A549 (cell line): ENCODE data around the gene ZNF385B. TPM values are rescaled to one million over a fixed set of nuclear protein-coding genes. Genes with fewer than 3 reads are reported as not detected.

ENCODE experiments used
- ATAC-seq, 2 experiments: fragments of 200-7000 bp in 1 of 2; fragments of >200 bp in 1 of 2; cut with Nextera tagmentation in 1 of 2; cut with Tn5 transposase in 1 of 2; 3 replicates each; pipeline versions ENCODE4 v1.8.0 to v1.9.1; 2018 to 2020; ENCODE audit warnings: mild to moderate bottlenecking in 1 of 2, moderate library complexity in 1 of 2
- CTCF ChIA-PET: fragments of 300-600 bp; sonication (Branson Sonifier 250); formaldehyde crosslinking; extraction: SDS; loops from one replicate; lab custom pipeline; 2021; ENCODE audit warnings: antibody characterized with exemption, inconsistent platforms; lab: Yijun Ruan, JAX
- POLR2A ChIA-PET: fragments of 350-600 bp; formaldehyde crosslinking; extraction: SDS; loops from one replicate; lab custom pipeline; 2021; ENCODE audit warnings: antibody characterized with exemption, inconsistent platforms; lab: Yijun Ruan, JAX
- DNase-seq, 2 experiments: peaks; one replicate each; pipeline versions ENCODE4 v3.0.0 to v3.0.0-alpha.2; 2011 to 2016; ENCODE audit warnings: low read depth in 1 of 2, low spot score in 1 of 2
- FAIRE-seq: peaks from 2 replicates; lab custom pipeline; 2011; peaks lifted over from hg19 to GRCh38; lab: Jason Lieb, UNC
- H3K27ac ChIP-seq, 2 experiments: fragments of >200 bp; sonication (Bioruptor Twin); formaldehyde crosslinking; 3 replicates each; pipeline ENCODE4 v1.5.1; 2016 to 2017
- H3K4me1 ChIP-seq: fragments of >200 bp; sonication (Bioruptor Twin); formaldehyde crosslinking; 3 replicates; pipeline ENCODE4 v1.6.1; 2016
- H3K4me2 ChIP-seq: fragments of >200 bp; sonication (Bioruptor Twin); formaldehyde crosslinking; 3 replicates; pipeline ENCODE4 v1.6.1; 2016
- H3K4me3 ChIP-seq: fragments of >200 bp; sonication (Bioruptor Twin); formaldehyde crosslinking; 3 replicates; pipeline ENCODE4 v1.5.1; 2016
- H3K9me3 ChIP-seq: fragments of >200 bp; sonication (Bioruptor Twin); formaldehyde crosslinking; 3 replicates; pipeline ENCODE4 v1.6.1; 2016
- ATOH8 ChIP-seq: fragments of 250-450 bp; sonication (Bioruptor Pico); IDR thresholded peaks from 2 replicates; pipeline ENCODE4 v1.5.0; 2020; ENCODE audit warnings: low read depth, mild to moderate bottlenecking, moderate library complexity
- BHLHE40 ChIP-seq: IDR thresholded peaks from 2 replicates; pipeline ENCODE4 v1.6.1; 2012; ENCODE audit warnings: low read depth, low read length, inconsistent platforms
- CBX8 ChIP-seq: fragments of 200-600 bp; sonication (generic); IDR thresholded peaks from 2 replicates; pipeline ENCODE4 v1.6.1; 2016
- CHD4 ChIP-seq: fragments of 200-600 bp; sonication (generic); IDR thresholded peaks from 2 replicates; pipeline ENCODE4 v1.6.1; 2016; ENCODE audit warnings: antibody characterized with exemption, mild to moderate bottlenecking, borderline replicate concordance
- CTCF ChIP-seq: fragments of >200 bp; sonication (Bioruptor Twin); formaldehyde crosslinking; IDR thresholded peaks from 3 replicates; pipeline ENCODE4 v1.5.1; 2016
- EHF ChIP-seq: fragments of 250-450 bp; sonication (Bioruptor Pico); IDR thresholded peaks from 2 replicates; pipeline ENCODE4 v1.5.0; 2020; ENCODE audit warnings: mild to moderate bottlenecking
- EHMT2 ChIP-seq: fragments of 200-600 bp; sonication (generic); IDR thresholded peaks from 2 replicates; pipeline ENCODE4 v1.6.1; 2016; ENCODE audit warnings: antibody characterized with exemption, low read depth, mild to moderate bottlenecking, moderate library complexity
- ESRRA ChIP-seq: fragments of 150-350 bp; IDR thresholded peaks from 2 replicates; pipeline ENCODE4 v1.6.1; 2014; ENCODE audit warnings: mild to moderate bottlenecking, low read length, borderline replicate concordance
- FOSL2 ChIP-seq, 2 experiments: fragments of 450-650 bp in 1 of 2; fragments of >200 bp in 1 of 2; sonication (Bioruptor Twin) in 1 of 2; formaldehyde crosslinking; IDR thresholded peaks; 2 replicates each; pipeline versions ENCODE4 v1.5.0 to v1.6.1; 2016 to 2020; ENCODE audit warnings: mild to moderate bottlenecking in 1 of 2, moderate library complexity in 1 of 2
- FOXS1 ChIP-seq: fragments of 250-450 bp; sonication (Bioruptor Pico); IDR thresholded peaks from 2 replicates; pipeline ENCODE4 v1.5.0; 2020; ENCODE audit warnings: mild to moderate bottlenecking, moderate library complexity
- HEYL ChIP-seq: fragments of 250-450 bp; sonication (Bioruptor Pico); IDR thresholded peaks from 2 replicates; pipeline ENCODE4 v1.8.0; 2021; ENCODE audit warnings: mild to moderate bottlenecking, moderate library complexity
- HMGXB4 ChIP-seq: fragments of 250-450 bp; sonication (Bioruptor Pico); IDR thresholded peaks from 2 replicates; pipeline ENCODE4 v1.5.0; 2021; ENCODE audit warnings: mild to moderate bottlenecking, moderate library complexity, borderline replicate concordance
- HOXA7 ChIP-seq: fragments of 250-450 bp; sonication (Bioruptor Pico); IDR thresholded peaks from 2 replicates; pipeline ENCODE4 v1.5.0; 2020; ENCODE audit warnings: mild to moderate bottlenecking, moderate library complexity
- MAFK ChIP-seq: fragments of 450-650 bp; IDR thresholded peaks from 2 replicates; pipeline ENCODE4 v1.6.1; 2014; ENCODE audit not compliant: partially characterized antibody
- MYC ChIP-seq: IDR thresholded peaks from 2 replicates; pipeline ENCODE4 v1.6.1; 2012; ENCODE audit warnings: mild to moderate bottlenecking, inconsistent platforms, low read length, improper control_type of control experiment, borderline replicate concordance
- NR3C1 ChIP-seq: fragments of >200 bp; sonication (Bioruptor Twin); formaldehyde crosslinking; IDR thresholded peaks from 3 replicates; pipeline ENCODE4 v1.6.1; 2017
- PHF8 ChIP-seq: fragments of 200-600 bp; sonication (generic); IDR thresholded peaks from 2 replicates; pipeline ENCODE4 v1.6.1; 2016; ENCODE audit warnings: low read depth, mild to moderate bottlenecking, antibody characterized with exemption, moderate library complexity, borderline replicate concordance
- RAD21 ChIP-seq, 2 experiments: fragments of >200 bp in 1 of 2; sonication (Bioruptor Twin) in 1 of 2; formaldehyde crosslinking in 1 of 2; IDR thresholded peaks in 1 of 2; conservative IDR thresholded peaks in 1 of 2; 2 replicates in 1 of 2; 3 replicates in 1 of 2; pipeline ENCODE4 v1.6.1; 2012 to 2018; ENCODE audit warnings: inconsistent platforms in 1 of 2
- RARB ChIP-seq: fragments of 250-450 bp; sonication (Bioruptor Pico); IDR thresholded peaks from 2 replicates; pipeline ENCODE4 v1.8.0; 2021; ENCODE audit warnings: mild to moderate bottlenecking, moderate library complexity
- RCOR1 ChIP-seq: fragments of 150-350 bp; IDR thresholded peaks from 2 replicates; pipeline ENCODE4 v1.6.1; 2014; ENCODE audit warnings: antibody characterized with exemption, low read length, low read depth
- REST ChIP-seq: fragments of 200-600 bp; sonication (generic); IDR thresholded peaks from 2 replicates; pipeline ENCODE4 v1.6.1; 2016; ENCODE audit warnings: antibody characterized with exemption, mild to moderate bottlenecking, moderate library complexity
- RFX5 ChIP-seq: fragments of 450-650 bp; IDR thresholded peaks from 2 replicates; pipeline ENCODE4 v1.7.1; 2014; ENCODE audit warnings: antibody characterized with exemption, mild to moderate bottlenecking, moderate library complexity
- SMC3 ChIP-seq: fragments of >200 bp; sonication (Bioruptor Twin); formaldehyde crosslinking; IDR thresholded peaks from 3 replicates; pipeline ENCODE4 v1.6.1; 2018; ENCODE audit warnings: inconsistent platforms
- ZFP36 ChIP-seq: fragments of 450-650 bp; IDR thresholded peaks from 2 replicates; pipeline ENCODE4 v1.6.1; 2014; ENCODE audit warnings: borderline replicate concordance; ENCODE audit not compliant: partially characterized antibody
- WGBS: methylation state at CpG from one replicate; pipeline ENCODE4 v1.1.6; 2017; ENCODE audit errors: missing lambda C conversion rate; 5-methylcytosine and 5-hydroxymethylcytosine counted together
- polyA plus RNA-seq, 4 experiments: library from polyadenylated mRNA; depleted of rRNA in 3 of 4; stranded (reverse); fragments of >200 nt; fragmentation: RNase III in 1 of 4; extraction: RNeasy Plus Mini Kit Qiagen cat#74134 plus additional on column Dnase treatment in 1 of 4; gene quantifications; 2 replicates in 3 of 4; 3 replicates in 1 of 4; pipeline ENCODE4 v1.2.3, GENCODE V29; 2011 to 2017
- TF ChIP-seq, protein P1 (sequence below): IDR thresholded peaks from 2 replicates; pipeline ENCODE4 v1.6.1; 2012

Gene ZNF385B
- polyA plus RNA-seq, 2 of the 4 experiments (the other 2 are of a cell fraction): not detected

DNA sequence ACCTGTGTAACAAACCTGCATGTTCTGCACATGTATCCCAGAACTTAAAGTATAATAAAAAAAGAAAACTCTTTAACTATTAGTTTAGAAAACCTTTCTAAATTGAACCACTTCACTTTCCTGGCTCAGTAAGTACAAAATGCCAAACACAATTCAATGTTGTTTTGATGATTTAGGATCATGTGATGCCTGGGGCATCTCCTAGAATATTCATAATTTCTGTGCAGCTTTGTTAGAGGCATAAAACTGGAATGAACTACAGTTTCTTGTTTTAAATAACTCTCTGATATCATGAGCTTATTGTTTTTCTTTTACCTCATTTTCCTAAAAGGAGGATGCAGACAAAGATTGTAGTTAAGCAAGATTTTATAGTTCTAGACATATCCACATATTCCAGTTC is 457.8 kb downstream of the ZNF385B start:
- H3K9me3 ChIP-seq: no peaks in the 10 kb centered on the region
- no peaks in the 10 kb centered on the region for H3K4me1 ChIP-seq
- TF ChIP-seq MYC: no peak
- TF ChIP-seq PHF8: no peak
- TF ChIP-seq SMC3: no peak
- TF ChIP-seq HEYL (CRISPR knock-in tag): no peak
- TF ChIP-seq RCOR1: no peak
- TF ChIP-seq BHLHE40: no peak
- no peak for TF ChIP-seq RARB (CRISPR knock-in tag)
- TF ChIP-seq CBX8: no peak
- no peak for TF ChIP-seq HMGXB4
- TF ChIP-seq REST: no peak
- no peak for TF ChIP-seq CTCF
- TF ChIP-seq ZFP36: no peak
- TF ChIP-seq ESRRA: no peak
- TF ChIP-seq FOSL2 (IDR thresholded peaks at IDR 0.05): no peak
- TF ChIP-seq FOSL2 (CRISPR knock-in tag; IDR thresholded peaks at IDR 0.05): no peak
- DNase-seq: no peak
- no peak for ATAC-seq
- H3K27ac ChIP-seq: no peak overlapping the region
- H3K4me2 ChIP-seq: no peak overlapping the region
- no peak overlapping the region for H3K4me3 ChIP-seq
- ChIA-PET POLR2A (no interaction called here), CTCF (interaction anchor here (1.1 kb wide), 1 partner anchor 8 kb away, joined by 4 read pairs; no protein-coding TSS in a partner anchor)
- FAIRE-seq: no peak

DNA sequence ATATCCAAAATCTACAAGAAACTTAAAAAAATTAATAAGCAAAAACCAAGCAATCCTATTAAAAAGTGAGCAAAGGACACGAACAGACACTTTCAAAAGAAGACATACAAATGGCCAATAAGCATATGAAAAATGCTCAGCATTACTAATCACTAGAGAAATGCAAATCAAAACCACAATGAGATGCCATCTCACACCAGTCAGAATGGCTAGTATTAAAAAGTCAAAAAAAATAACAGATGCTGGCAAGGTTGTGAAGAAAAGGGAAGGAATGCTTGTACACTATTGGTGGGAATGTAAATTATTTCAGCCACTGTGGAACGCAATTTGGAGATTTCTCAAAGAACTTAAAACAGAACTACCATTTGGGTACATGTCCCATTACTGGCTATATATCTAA is 467.9 kb downstream of the ZNF385B start:
- no peak for ATAC-seq
- H3K4me1 ChIP-seq: no peaks in the 10 kb centered on the region
- TF ChIP-seq NR3C1: no peak
- no peak for TF ChIP-seq EHF (CRISPR knock-in tag)
- no peak for TF ChIP-seq CHD4
- TF ChIP-seq CBX8: no peak
- TF ChIP-seq MAFK: no peak
- no peak for TF ChIP-seq RFX5
- no peak for TF ChIP-seq HOXA7
- no peak for TF ChIP-seq RAD21 (conservative IDR thresholded peaks at IDR 0.05 in 1 of 2, IDR thresholded peaks at IDR 0.05 in 1 of 2)
- TF ChIP-seq ATOH8: no peak
- TF ChIP-seq, protein P1, sequence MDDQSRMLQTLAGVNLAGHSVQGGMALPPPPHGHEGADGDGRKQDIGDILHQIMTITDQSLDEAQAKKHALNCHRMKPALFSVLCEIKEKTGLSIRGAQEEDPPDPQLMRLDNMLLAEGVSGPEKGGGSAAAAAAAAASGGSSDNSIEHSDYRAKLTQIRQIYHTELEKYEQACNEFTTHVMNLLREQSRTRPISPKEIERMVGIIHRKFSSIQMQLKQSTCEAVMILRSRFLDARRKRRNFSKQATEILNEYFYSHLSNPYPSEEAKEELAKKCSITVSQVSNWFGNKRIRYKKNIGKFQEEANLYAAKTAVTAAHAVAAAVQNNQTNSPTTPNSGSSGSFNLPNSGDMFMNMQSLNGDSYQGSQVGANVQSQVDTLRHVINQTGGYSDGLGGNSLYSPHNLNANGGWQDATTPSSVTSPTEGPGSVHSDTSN: no peak
- TF ChIP-seq EHMT2: no peak
- TF ChIP-seq FOXS1 (CRISPR knock-in tag): no peak
- TF ChIP-seq, all 56 proteins: peak for 0
- ChIA-PET POLR2A (no interaction called here), CTCF (no interaction called here)
- no peak for FAIRE-seq
- Histone ChIP-seq H3K4me3 (no peak overlapping the region), H3K4me2 (no peak overlapping the region), H3K9me3 (no peaks in the 10 kb centered on the region), H3K27ac (no peak overlapping the region)
- 24% methylated on average over 2 of the region's 2 CpGs for WGBS
- no peak for DNase-seq
